GM21737 (cell line): ENCODE data around the gene PIRT.
"Not testable (repeated sequence)": the region's sequence is repeated elsewhere in the genome, so short reads cannot be mapped to it uniquely, and the experiment has no call there.

Experiments
- ATAC-seq: cut with Tn5 transposase; IDR thresholded peaks from one replicate; pipeline ENCODE4 v1.9.1; 2021; ENCODE audit warnings: mild to moderate bottlenecking, moderate library complexity; ENCODE audit not compliant: unreplicated experiment

PIRT gene

GRCh38 chr17:10837921-10838320 lies at the start of gene PIRT:
PIRT (minus strand) TSS chr17:10838087; CDS start chr17:10825645, 12,442 bp downstream.
- no peak for ATAC-seq

DNA sequence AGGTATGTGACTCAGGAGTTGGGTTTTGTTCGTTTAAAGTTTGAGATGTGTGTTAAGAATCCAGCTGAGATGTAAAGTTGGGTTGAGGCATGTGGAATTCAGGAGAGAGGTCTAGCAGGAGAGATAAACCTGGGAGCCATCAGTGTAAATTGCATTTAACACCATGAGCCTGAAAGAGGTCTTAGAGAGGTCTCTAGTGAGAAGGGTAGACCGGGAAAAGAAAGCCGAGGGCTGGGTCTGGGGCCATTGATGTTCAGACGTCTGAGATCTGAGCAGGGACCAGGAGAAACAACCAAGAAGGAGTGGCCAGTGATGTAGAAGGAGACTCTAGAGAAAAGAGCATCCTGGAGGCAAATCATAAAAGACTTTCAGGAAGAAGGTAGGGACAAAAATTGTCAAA lies 44.1 kb upstream of the PIRT start:
- no peak for ATAC-seq

DNA sequence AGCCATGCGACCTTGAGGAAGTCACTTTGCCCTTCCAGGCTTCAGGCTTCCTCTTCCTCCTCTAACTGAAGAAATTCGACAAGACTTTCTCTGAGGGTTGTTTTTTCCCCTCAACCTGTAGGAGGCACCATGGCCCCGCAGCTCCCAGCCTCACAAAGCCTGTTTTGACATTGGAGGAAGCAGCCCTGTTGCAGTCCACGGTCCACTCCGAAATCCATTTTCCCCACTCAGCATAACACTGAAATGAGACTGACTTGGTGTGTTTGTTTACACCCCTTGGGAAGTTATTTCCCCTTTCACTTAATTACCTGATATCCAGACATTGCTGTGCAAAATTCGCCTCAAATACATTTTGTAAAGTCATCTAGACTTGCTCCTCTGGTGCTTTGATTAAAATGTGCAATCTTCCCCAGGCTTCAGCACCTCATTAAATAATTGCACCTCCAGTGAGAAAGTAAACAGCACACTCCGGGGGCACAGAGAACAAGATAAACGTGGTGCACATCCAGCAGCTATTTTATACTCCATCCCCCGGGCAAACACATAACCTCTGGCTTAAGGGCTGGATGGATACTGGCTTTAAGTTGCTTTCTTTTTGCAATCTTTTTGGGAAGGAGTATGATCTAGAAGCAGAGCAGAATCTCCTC lies 41.4 kb upstream of the PIRT start:
- no peak for ATAC-seq

GRCh38 chr17:10875984-10876555 lies 38.2 kb upstream of the PIRT start:
- no peak for ATAC-seq

GRCh38 chr17:10875430-10875851 lies 37.6 kb upstream of the PIRT start:
- no peak for ATAC-seq

DNA sequence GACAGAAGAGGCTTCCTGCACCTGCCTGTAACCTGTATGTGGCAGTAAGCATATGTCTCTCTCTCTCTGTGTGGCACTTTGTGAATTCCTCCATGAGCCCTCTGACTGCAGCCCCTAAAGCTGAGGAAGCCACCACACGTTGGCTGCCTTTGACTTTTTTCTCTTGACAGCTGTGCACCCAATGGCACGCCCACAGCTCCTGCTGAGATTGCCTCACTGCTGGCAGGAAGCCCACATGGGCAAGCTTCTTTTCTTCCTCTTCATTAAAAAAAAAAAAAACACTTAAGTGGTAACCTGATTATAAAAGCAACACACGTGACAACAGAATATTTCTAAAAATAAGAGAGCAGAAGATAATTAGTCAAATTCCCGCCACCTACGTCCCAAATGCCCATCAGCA lies 34.0 kb upstream of the PIRT start:
- no peak for ATAC-seq

DNA sequence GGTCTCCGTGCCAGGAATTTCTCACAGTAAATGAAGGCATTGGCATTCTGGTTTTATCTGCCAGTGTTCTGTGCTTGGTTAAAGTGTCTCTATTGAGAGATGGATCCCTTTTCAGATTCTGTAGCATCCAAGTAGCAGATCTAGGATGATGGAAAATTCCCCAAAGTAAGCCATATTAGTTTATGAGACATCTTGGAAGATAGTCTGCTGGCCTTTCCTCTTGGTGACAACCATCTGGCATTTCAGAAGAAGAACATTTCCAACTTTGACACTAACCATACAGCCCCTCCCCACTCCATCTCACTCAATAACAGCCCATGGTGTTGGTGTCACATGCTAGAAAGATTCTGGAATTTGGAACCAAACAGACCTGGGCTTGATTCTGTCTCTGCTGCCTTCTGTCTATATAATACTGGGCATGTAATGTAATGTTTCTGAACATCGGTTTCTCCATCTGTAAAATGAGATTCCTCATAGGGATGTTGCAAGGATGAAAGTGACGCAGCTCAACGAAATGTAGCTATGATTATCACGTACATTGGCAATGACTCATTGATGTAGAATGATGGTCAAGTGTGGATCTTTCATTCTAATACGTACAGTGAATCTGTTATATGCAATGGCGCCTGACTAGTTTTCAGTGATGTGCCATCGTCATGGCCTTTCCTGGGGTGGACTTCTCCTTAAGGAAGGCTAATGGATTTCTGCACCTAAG lies 32.6 kb upstream of the PIRT start:
- ATAC-seq, result no peak

DNA sequence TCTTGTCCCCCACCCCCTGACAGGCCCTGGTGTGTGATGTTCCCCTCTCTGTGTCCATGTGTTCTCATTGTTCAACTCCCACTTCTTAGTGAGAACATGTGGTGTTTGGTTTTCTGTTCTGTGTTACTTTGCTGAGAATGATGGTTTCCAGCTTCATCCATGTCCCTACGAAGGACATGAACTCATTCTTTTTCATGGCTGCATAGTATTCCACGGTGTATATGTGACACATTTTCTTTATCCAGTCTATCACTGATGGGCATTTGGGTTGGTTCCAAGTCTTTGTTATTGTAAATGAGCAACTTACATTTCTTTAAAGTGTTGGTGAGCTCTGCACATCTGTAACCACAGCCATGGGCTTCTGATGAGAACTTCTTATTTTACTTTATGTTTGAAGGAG lies 30.9 kb upstream of the PIRT start:
- ATAC-seq, result not testable (repeated sequence)

DNA sequence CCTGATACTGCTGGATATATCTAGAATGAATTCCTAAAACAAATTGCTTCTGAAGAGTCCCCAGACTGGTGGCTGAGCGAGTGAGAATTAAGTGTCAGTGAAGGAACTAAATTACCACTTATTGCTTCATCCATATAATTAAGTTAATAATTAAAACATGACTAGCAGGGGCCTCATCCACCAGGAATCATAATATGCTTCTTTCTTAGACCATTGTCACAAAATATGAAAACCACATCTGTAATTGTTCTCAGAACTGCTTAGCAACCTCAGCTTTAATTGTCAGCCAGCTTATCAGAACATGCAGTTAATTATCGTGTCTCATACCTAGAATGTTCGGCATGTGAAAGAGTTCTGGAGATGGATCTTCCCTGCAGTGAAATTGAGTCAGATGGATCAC lies 21.2 kb upstream of the PIRT start:
- ATAC-seq, result no peak

GRCh38 chr17:10857976-10858375 lies 20.1 kb upstream of the PIRT start:
- no peak for ATAC-seq

GRCh38 chr17:10846636-10847035 lies 8.7 kb upstream of the PIRT start:
- ATAC-seq, result not testable (repeated sequence)

DNA sequence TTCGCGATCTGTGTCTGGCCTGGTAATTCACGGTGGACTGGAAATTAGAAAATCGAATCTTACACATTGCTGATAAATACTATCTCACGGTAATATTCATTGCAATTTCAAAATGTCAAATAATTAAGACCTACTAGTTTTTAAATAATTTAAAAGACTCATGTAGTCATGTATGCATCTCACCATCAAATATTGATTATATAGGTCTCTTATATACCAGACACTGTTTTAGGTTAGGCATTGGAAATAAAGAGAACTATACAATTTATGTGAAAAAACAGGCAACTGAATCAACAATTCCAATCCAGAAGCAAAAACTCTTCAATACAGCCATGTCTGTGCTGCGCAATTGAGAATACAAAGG lies 7.5 kb upstream of the PIRT start:
- ATAC-seq, result no peak

- peak; percentile 88 for ATAC-seq
Measured at GRCh38 chr17:10844621-10845387, 6.9 kb upstream of the PIRT start.

GRCh38 chr17:10843811-10844210 lies 5.9 kb upstream of the PIRT start:
- no peak for ATAC-seq

DNA sequence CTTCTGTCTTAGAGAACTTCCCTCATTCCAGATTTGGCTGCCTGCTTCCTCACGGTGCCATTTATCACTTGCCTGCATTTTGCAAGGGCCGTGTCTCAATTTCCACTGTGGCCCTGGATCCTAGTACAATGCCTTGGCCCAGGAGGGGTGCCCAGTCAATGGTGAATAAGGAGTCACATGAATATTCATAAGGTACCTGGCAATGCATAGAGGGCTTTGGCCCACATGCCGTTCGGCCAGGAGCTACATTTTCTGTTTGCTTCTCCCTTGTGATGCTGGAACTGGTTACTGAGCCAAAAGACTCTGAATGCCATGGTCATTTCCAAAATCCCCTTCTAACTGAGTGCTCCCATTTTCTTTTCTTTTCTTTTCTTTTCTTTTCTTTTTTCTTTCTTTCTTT lies 4.8 kb upstream of the PIRT start:
- ATAC-seq, result no peak

DNA sequence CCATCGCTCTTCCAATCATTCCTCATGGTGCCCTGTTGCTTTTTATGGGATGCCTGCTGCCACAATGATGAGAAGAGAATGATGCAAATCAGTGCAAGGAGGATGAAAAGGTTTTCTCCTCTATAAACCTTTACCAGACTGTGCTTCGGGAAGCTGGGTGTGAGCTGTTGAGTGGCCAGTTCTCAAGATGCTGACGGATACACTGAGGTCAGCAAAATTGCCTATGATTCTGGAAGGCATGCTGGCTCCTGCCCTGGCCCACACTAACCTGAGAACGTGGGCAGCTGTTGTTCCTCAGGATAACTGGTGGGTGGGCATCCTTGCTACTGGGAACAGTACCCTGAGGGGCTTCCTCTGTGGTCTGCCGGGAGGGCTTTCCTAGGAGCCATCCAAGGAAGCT lies 795 bp upstream of the PIRT start:
- ATAC-seq, result no peak

- no peak for ATAC-seq
Measured at GRCh38 chr17:10836966-10837590, 809 bp downstream of the PIRT start.

- ATAC-seq, result no peak
Measured at GRCh38 chr17:10836145-10836544, 1.7 kb downstream of the PIRT start.

DNA sequence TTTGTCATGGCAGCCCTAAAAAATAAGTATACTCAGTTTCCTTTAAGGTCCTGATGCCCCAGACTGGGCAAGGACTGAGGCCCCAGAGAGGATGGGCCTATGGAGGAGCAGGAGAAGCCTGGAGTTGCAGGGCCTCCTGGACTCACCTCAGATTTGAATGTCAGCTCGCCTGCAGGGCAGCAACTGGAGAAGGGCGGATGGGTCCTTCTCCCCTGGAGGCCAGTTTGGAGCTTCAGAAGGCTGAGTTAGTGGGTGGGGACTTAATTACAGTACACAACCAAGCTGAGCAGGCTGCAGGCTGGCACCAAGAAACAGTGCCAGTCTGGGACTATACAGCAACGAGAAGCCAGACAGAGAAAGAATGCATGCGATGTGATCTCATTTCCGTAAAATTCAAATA lies 6.2 kb downstream of the PIRT start:
- ATAC-seq, result no peak

DNA sequence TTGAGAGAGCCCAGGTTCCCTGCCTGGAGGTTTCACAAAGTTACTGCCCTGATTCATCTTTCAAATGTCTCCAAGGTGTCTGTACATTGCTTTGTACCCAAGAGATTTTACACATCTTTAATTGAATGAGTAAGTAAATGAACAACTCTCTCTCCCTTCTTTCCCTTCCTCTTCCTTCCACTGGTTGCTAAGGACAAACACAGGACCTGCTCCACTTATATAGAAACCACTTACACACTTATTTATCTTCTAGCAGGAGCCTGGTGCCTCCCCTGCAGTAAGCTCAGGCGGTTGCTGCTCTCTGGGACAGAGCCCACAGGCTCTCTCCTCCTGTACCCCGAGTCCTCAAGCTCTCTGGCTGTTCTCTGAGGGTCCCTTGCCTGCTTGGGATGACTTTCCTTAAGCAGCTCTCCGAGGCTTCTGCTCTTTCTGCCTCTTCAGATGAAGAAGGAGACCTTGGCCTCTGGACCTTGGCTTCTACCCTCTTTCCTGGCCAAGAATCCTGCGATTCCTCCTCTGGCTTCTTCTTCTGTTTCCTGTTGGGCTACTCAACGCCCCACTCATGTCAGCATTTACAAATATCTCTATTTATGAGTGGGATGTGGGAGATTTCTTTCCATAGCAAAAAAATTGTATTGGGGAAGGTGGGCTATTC lies 9.9 kb downstream of the PIRT start:
- no peak for ATAC-seq

- no peak for ATAC-seq
Measured at GRCh38 chr17:10824874-10825273, 13.0 kb downstream of the PIRT start.
